GM23338 (cell line): Measurements from ENCODE around the gene ANO10. TPM values are rescaled to one million over a fixed set of nuclear protein-coding genes. Genes with fewer than 3 reads are reported as not detected.

ENCODE experiments used
- CTCF ChIP-seq, 2 experiments: fragments of 200-600 bp in 1 of 2; sonication (generic) in 1 of 2; conservative IDR thresholded peaks; 2 replicates each; pipeline versions ENCODE4 v1.5.1 to v1.6.1; 2016 to 2017; ENCODE audit warnings: antibody characterized with exemption in 2 of 2, low read depth in 2 of 2, mild to moderate bottlenecking in 2 of 2, moderate library complexity in 1 of 2
- NANOG ChIP-seq: IDR thresholded peaks from 2 replicates; pipeline ENCODE4 v1.6.1; 2016; ENCODE audit warnings: antibody characterized with exemption, borderline replicate concordance
- ZNF114 ChIP-seq: fragments of 250-450 bp; sonication (Bioruptor Pico); IDR thresholded peaks from 2 replicates; pipeline ENCODE4 v1.5.0; 2020; ENCODE audit warnings: mild to moderate bottlenecking, moderate library complexity
- polyA plus RNA-seq: library from polyadenylated mRNA; unstranded; fragments of >200 nt; fragmentation: Nextera tagmentation; extraction: Ambion mirVana; gene quantifications from 2 replicates; pipeline ENCODE4 v1.2.1, GENCODE V29; 2016
- total RNA-seq: library from RNA; depleted of rRNA; stranded (reverse); fragments of >200 nt; shearing (Covaris generic); gene quantifications from 2 replicates; pipeline ENCODE4 v1.2.3, GENCODE V29; 2014
- TF ChIP-seq, protein P1 (sequence below): fragments of 250-450 bp; sonication (Bioruptor Pico); IDR thresholded peaks from 2 replicates; pipeline ENCODE4 v1.5.0; 2020; ENCODE audit warnings: mild to moderate bottlenecking, moderate library complexity
- TF ChIP-seq, protein P2 (sequence below): IDR thresholded peaks from one replicate; pipeline ENCODE4 v1.6.1; 2018; ENCODE audit warnings: antibody characterized with exemption; ENCODE audit not compliant: unreplicated experiment

The ANO10 gene
- total and polyA plus RNA-seq, 2 experiments from 2014 or later: 29.2 to 48.1 TPM

- TF ChIP-seq, protein P1, sequence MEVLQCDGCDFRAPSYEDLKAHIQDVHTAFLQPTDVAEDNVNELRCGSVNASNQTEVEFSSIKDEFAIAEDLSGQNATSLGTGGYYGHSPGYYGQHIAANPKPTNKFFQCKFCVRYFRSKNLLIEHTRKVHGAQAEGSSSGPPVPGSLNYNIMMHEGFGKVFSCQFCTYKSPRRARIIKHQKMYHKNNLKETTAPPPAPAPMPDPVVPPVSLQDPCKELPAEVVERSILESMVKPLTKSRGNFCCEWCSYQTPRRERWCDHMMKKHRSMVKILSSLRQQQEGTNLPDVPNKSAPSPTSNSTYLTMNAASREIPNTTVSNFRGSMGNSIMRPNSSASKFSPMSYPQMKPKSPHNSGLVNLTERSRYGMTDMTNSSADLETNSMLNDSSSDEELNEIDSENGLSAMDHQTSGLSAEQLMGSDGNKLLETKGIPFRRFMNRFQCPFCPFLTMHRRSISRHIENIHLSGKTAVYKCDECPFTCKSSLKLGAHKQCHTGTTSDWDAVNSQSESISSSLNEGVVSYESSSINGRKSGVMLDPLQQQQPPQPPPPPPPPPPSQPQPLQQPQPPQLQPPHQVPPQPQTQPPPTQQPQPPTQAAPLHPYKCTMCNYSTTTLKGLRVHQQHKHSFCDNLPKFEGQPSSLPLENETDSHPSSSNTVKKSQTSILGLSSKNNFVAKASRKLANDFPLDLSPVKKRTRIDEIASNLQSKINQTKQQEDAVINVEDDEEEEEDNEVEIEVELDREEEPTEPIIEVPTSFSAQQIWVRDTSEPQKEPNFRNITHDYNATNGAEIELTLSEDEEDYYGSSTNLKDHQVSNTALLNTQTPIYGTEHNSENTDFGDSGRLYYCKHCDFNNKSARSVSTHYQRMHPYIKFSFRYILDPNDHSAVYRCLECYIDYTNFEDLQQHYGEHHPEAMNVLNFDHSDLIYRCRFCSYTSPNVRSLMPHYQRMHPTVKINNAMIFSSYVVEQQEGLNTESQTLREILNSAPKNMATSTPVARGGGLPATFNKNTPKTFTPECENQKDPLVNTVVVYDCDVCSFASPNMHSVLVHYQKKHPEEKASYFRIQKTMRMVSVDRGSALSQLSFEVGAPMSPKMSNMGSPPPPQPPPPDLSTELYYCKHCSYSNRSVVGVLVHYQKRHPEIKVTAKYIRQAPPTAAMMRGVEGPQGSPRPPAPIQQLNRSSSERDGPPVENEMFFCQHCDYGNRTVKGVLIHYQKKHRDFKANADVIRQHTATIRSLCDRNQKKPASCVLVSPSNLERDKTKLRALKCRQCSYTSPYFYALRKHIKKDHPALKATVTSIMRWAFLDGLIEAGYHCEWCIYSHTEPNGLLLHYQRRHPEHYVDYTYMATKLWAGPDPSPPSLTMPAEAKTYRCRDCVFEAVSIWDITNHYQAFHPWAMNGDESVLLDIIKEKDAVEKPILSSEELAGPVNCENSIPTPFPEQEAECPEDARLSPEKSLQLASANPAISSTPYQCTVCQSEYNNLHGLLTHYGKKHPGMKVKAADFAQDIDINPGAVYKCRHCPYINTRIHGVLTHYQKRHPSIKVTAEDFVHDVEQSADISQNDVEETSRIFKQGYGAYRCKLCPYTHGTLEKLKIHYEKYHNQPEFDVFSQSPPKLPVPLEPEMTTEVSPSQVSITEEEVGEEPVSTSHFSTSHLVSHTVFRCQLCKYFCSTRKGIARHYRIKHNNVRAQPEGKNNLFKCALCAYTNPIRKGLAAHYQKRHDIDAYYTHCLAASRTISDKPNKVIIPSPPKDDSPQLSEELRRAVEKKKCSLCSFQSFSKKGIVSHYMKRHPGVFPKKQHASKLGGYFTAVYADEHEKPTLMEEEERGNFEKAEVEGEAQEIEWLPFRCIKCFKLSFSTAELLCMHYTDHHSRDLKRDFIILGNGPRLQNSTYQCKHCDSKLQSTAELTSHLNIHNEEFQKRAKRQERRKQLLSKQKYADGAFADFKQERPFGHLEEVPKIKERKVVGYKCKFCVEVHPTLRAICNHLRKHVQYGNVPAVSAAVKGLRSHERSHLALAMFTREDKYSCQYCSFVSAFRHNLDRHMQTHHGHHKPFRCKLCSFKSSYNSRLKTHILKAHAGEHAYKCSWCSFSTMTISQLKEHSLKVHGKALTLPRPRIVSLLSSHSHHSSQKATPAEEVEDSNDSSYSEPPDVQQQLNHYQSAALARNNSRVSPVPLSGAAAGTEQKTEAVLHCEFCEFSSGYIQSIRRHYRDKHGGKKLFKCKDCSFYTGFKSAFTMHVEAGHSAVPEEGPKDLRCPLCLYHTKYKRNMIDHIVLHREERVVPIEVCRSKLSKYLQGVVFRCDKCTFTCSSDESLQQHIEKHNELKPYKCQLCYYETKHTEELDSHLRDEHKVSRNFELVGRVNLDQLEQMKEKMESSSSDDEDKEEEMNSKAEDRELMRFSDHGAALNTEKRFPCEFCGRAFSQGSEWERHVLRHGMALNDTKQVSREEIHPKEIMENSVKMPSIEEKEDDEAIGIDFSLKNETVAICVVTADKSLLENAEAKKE: no peak
- TF ChIP-seq CTCF (conservative IDR thresholded peaks at IDR 0.05; ENCODE audit: low read depth in 2 of 2): no peak
- TF ChIP-seq NANOG: no peak
- TF ChIP-seq, protein P2, sequence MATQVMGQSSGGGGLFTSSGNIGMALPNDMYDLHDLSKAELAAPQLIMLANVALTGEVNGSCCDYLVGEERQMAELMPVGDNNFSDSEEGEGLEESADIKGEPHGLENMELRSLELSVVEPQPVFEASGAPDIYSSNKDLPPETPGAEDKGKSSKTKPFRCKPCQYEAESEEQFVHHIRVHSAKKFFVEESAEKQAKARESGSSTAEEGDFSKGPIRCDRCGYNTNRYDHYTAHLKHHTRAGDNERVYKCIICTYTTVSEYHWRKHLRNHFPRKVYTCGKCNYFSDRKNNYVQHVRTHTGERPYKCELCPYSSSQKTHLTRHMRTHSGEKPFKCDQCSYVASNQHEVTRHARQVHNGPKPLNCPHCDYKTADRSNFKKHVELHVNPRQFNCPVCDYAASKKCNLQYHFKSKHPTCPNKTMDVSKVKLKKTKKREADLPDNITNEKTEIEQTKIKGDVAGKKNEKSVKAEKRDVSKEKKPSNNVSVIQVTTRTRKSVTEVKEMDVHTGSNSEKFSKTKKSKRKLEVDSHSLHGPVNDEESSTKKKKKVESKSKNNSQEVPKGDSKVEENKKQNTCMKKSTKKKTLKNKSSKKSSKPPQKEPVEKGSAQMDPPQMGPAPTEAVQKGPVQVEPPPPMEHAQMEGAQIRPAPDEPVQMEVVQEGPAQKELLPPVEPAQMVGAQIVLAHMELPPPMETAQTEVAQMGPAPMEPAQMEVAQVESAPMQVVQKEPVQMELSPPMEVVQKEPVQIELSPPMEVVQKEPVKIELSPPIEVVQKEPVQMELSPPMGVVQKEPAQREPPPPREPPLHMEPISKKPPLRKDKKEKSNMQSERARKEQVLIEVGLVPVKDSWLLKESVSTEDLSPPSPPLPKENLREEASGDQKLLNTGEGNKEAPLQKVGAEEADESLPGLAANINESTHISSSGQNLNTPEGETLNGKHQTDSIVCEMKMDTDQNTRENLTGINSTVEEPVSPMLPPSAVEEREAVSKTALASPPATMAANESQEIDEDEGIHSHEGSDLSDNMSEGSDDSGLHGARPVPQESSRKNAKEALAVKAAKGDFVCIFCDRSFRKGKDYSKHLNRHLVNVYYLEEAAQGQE: no peak
- TF ChIP-seq ZNF114 (CRISPR knock-in tag): no peak
Measured at GRCh38 chr3:43558171-43558570, 63.6 kb downstream of the ANO10 start (continued).
